GM10248 (cell line): ENCODE results near the gene MMP7.

ENCODE experiments used
- CTCF ChIA-PET: fragments of 300-600 bp; sonication (Branson Sonifier 250); formaldehyde crosslinking; extraction: SDS; loops from one replicate; lab custom pipeline; 2021; ENCODE audit warnings: antibody characterized with exemption; lab: Yijun Ruan, JAX
- POLR2A ChIA-PET: fragments of 350-650 bp; sonication (Branson Sonifier 250); formaldehyde crosslinking; extraction: SDS; loops from one replicate; lab custom pipeline; 2020; ENCODE audit warnings: antibody characterized with exemption; lab: Yijun Ruan, JAX
- DNase-seq: peaks from one replicate; pipeline ENCODE4 v3.0.0; 2012; ENCODE audit errors: extremely low spot score
- CTCF ChIP-seq: IDR thresholded peaks from 2 replicates; pipeline ENCODE4 v1.5.1; 2012; ENCODE audit warnings: mild to moderate bottlenecking, low read depth; ENCODE audit errors: extremely low read depth, missing control alignments, control extremely low read depth

MMP7 gene

DNA sequence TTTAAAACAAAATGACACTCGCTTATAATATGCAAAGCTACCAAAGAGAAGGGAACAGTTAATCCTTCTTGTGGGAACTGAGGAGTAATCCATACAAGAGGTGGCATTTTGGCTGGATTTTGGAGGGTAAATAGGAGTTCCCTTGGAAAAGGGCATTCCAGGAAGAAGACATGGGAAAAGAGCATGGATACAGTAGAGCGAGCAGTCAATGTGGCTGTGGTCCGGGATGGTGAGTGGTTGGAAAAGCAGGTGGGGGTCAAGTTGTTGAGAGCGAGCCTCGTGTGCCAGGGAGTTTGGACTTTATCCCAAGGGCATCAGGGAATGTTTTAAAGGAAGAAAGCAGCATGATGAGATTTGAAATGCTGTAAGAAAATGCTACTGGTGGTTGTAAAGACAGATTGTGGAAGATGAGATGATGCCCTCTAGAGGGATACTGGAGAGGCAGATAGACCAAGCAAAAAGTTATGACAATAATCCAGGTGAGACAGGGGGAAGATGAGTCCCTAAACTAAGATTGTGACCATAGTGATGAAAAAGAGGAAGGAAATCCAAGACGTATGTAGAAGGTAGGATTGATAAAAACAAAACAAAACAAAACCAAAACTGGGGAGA lies 3.8 kb upstream of the MMP7 start:
- peak; percentile 29 for DNase-seq
- CTCF ChIA-PET = interaction anchor here (0.7 to 7.5 kb wide), 7 partner anchors 10 to 144 kb away, joined by 3 to 47 read pairs (median 4); no protein-coding TSS in a partner anchor
- POLR2A ChIA-PET = no interaction called here
- peak; percentile 16 for TF ChIP-seq CTCF

DNA sequence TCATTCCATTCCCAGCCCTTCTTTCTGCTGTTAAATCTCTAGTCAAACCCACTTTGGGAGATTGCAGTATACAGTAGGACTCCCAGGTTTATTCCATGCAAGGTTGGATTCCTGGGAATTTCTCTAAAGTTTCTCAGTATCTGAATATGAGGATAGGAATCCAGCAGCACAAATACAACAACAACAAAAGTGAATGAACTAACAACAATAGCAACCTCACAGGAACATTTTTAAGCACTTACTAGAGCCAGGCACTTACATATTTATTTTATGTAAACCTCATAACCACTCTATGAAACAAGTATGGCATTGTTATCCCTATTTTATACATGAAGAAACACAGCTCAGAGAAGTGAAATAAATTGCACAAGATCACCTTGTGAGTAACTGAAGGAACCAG lies 1.9 kb downstream of the MMP7 start:
- TF ChIP-seq CTCF = no peak
- DNase-seq = no peak
- ChIA-PET CTCF (interaction anchor here (1.5 kb wide), 2 partner anchors 11 to 83 kb away, joined by 5 to 6 read pairs; no protein-coding TSS in a partner anchor), POLR2A (interaction anchor here (0.6 kb wide), 1 partner anchor 13 kb away, joined by 5 read pairs; no protein-coding TSS in a partner anchor)

- CTCF ChIA-PET = interaction anchor here (1.5 kb wide), 1 partner anchor 84 kb away, joined by 6 read pairs; no protein-coding TSS in a partner anchor
- DNase-seq = no peak
- no peak for TF ChIP-seq CTCF
- POLR2A ChIA-PET = no interaction called here
Measured at GRCh38 chr11:102527684-102528083, 2.9 kb downstream of the MMP7 start.

DNA sequence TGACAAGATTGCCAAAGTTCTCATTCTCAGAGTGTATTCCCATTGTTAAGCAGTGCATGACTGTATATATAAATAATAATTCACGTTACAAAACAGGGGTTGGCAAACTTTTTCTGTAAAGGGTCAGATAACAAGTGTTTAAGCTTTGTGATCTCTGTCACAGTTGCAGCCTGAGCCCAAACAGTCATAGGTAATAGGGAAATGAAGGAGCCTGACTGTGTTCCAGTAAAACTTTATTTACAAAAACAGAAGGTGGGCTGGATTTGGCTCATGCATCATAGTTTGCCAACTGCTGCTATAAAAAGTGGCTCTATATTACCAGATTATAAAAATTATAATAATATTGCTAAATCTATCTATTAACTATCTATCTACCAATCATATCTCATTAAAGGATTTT lies 3.5 kb downstream of the MMP7 start:
- ChIA-PET POLR2A (no interaction called here), CTCF (interaction anchor here (1.9 to 6.3 kb wide), 5 partner anchors 10 to 185 kb away, joined by 6 to 47 read pairs (median 7); no protein-coding TSS in a partner anchor)
- no peak for DNase-seq
- TF ChIP-seq CTCF = no peak

GRCh38 chr11:102523887-102524286 lies 6.7 kb downstream of the MMP7 start:
- no peak for TF ChIP-seq CTCF
- DNase-seq = no peak
- ChIA-PET POLR2A (no interaction called here), CTCF (interaction anchor here (0.8 to 6.3 kb wide), 8 partner anchors 9 to 182 kb away, joined by 3 to 47 read pairs (median 6); no protein-coding TSS in a partner anchor)

DNA sequence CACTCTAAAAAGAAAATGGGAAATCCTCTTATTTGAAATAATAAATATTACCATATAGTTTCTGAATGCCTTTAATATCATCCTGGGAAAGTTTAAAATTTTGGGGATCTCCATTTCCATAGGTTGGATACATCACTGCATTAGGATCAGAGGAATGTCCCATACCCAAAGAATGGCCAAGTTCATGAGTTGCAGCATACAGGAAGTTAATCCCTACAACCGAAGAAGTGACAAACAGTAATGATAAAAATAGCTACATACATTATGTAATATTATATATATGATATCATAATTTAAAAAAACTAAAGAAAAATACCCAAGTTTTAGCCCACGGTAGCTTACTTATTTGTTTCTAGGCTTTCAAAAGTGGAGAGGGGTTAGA lies 7.4 kb downstream of the MMP7 start:
- ChIA-PET CTCF (interaction anchor here (1.1 to 6.3 kb wide), 7 partner anchors 9 to 181 kb away, joined by 3 to 47 read pairs (median 7); no protein-coding TSS in a partner anchor), POLR2A (no interaction called here)
- no peak for TF ChIP-seq CTCF
- no peak for DNase-seq
